OCI-LY1 (cell line): ENCODE results near the gene NDUFAF2.

Source experiments
- H2AFZ ChIP-seq: fragments of 200-600 bp; sonication (generic), shearing (Covaris generic); 2 replicates; pipeline ENCODE4 v1.6.0; 2014; ENCODE audit warnings: antibody characterized with exemption, mild to moderate bottlenecking, low read length
- H3F3A ChIP-seq: fragments of 200-600 bp; sonication (generic), shearing (Covaris generic); 2 replicates; pipeline ENCODE4 v1.6.0; 2014; ENCODE audit warnings: mild to moderate bottlenecking, antibody characterized with exemption, low read length, moderate library complexity; ENCODE audit not compliant: insufficient read depth
- H3K27ac ChIP-seq: fragments of 200-600 bp; sonication (generic); 2 replicates; pipeline ENCODE4 v1.5.1; 2014; ENCODE audit warnings: low read length, mixed run types, mild to moderate bottlenecking, low read depth; ENCODE audit not compliant: poor library complexity, severe bottlenecking
- H3K27me3 ChIP-seq: fragments of 200-600 bp; sonication (generic); 2 replicates; pipeline ENCODE4 v1.6.0; 2014; ENCODE audit warnings: antibody characterized with exemption, mild to moderate bottlenecking, low read length, moderate library complexity; ENCODE audit not compliant: insufficient read depth
- H3K36me3 ChIP-seq: fragments of 200-600 bp; sonication (generic); 2 replicates; pipeline ENCODE4 v1.6.1; 2014; ENCODE audit warnings: mild to moderate bottlenecking, antibody characterized with exemption, low read length, moderate library complexity, mixed read lengths; ENCODE audit not compliant: insufficient read depth
- H3K4me1 ChIP-seq: fragments of 200-600 bp; sonication (generic); 2 replicates; pipeline ENCODE4 v1.5.1; 2014; ENCODE audit warnings: mild to moderate bottlenecking, low read length, moderate library complexity; ENCODE audit not compliant: insufficient read depth, severe bottlenecking
- H3K4me2 ChIP-seq: fragments of 200-600 bp; sonication (generic), shearing (Covaris generic); 2 replicates; pipeline ENCODE4 v1.6.1; 2014; ENCODE audit warnings: low read length
- H3K4me3 ChIP-seq: fragments of 200-600 bp; sonication (generic); 2 replicates; pipeline ENCODE4 v1.5.1; 2014; ENCODE audit warnings: low read length, low read depth, mild to moderate bottlenecking, mixed read lengths; ENCODE audit not compliant: poor library complexity, severe bottlenecking
- H3K79me2 ChIP-seq: fragments of 200-600 bp; shearing (Covaris generic); 2 replicates; pipeline ENCODE4 v1.6.1; 2016; ENCODE audit warnings: mixed run types, low read length, mixed read lengths; ENCODE audit not compliant: insufficient read depth
- H3K9ac ChIP-seq: fragments of 200-600 bp; sonication (generic), shearing (Covaris generic); 2 replicates; pipeline ENCODE4 v1.6.1; 2014; ENCODE audit warnings: mild to moderate bottlenecking, low read length, mixed read lengths
- H3K9me2 ChIP-seq: fragments of 200-600 bp; sonication (generic), shearing (Covaris generic); 2 replicates; pipeline ENCODE4 v1.6.1; 2014; ENCODE audit warnings: low read depth, mild to moderate bottlenecking, low read length, mixed read lengths
- H3K9me3 ChIP-seq: fragments of 200-600 bp; shearing (Covaris generic); 2 replicates; pipeline ENCODE4 v1.6.1; 2014; ENCODE audit warnings: low read length, mixed read lengths
- H4K20me1 ChIP-seq: fragments of 200-600 bp; sonication (generic), shearing (Covaris generic); 2 replicates; pipeline ENCODE4 v1.6.0; 2016; ENCODE audit warnings: mild to moderate bottlenecking, low read length; ENCODE audit not compliant: insufficient read depth
- CTCF ChIP-seq: fragments of 200-600 bp; sonication (generic), shearing (Covaris generic); IDR thresholded peaks from 2 replicates; pipeline ENCODE4 v1.5.1; 2017; ENCODE audit warnings: mild to moderate bottlenecking, antibody characterized with exemption, low read length, moderate library complexity, mixed read lengths
- EZH2 ChIP-seq: fragments of 200-600 bp; sonication (generic), shearing (Covaris generic); IDR thresholded peaks from 2 replicates; pipeline ENCODE4 v1.8.0; 2017; ENCODE audit warnings: borderline replicate concordance, mixed run types, mild to moderate bottlenecking, antibody characterized with exemption, low read length, moderate library complexity, mixed read lengths

NDUFAF2 gene

GRCh38 chr5:60929024-60929423 lies 16.0 kb upstream of the NDUFAF2 start:
- H4K20me1 ChIP-seq, result no peaks in the 10 kb centered on the region
- no peak overlapping the region for H3K27ac ChIP-seq
- no peak overlapping the region for H3K4me3 ChIP-seq
- H3K27me3 ChIP-seq, result no peaks in the 10 kb centered on the region
- H2AFZ ChIP-seq, result no peak overlapping the region
- TF ChIP-seq EZH2 (no peak), CTCF (peak; percentile 38)
- no peaks in the 10 kb centered on the region for H3K9me3 ChIP-seq
- no peaks in the 10 kb centered on the region for H3F3A ChIP-seq
- peaks cover 21% of the 10 kb centered on the region; the same call in 1 of the 2 replicates for H3K36me3 ChIP-seq
- H3K4me2 ChIP-seq, result no peak overlapping the region
- H3K4me1 ChIP-seq, result no peaks in the 10 kb centered on the region
- no peaks in the 10 kb centered on the region for H3K79me2 ChIP-seq
- H3K9me2 ChIP-seq, result no peaks in the 10 kb centered on the region
- no peak overlapping the region for H3K9ac ChIP-seq

GRCh38 chr5:60943624-60944023 lies 1.4 kb upstream of the NDUFAF2 start:
- Histone ChIP-seq H3K79me2 (peaks cover 29% of the 10 kb centered on the region), H3K9me3 (no peaks in the 10 kb centered on the region), H3K27me3 (no peaks in the 10 kb centered on the region), H3F3A (no peaks in the 10 kb centered on the region), H3K36me3 (peaks cover 16% of the 10 kb centered on the region; the same call in 1 of the 2 replicates), H2AFZ (no peak overlapping the region), H3K9ac (peak overlapping the region; percentile 68; the same call in 1 of the 2 replicates), H3K27ac (no peak overlapping the region), H4K20me1 (no peaks in the 10 kb centered on the region), H3K9me2 (no peaks in the 10 kb centered on the region), H3K4me2 (peak overlapping the region; percentile 94), H3K4me3 (peak overlapping the region; percentile 88), H3K4me1 (peaks cover 20% of the 10 kb centered on the region)
- TF ChIP-seq CTCF, result no peak
- no peak for TF ChIP-seq EZH2

- Histone ChIP-seq H3K4me2 (peak overlapping the region; percentile 95), H3K9ac (peak overlapping the region; percentile 87), H3K79me2 (peaks cover 29% of the 10 kb centered on the region), H3K4me1 (peaks cover 24% of the 10 kb centered on the region), H3K27me3 (no peaks in the 10 kb centered on the region), H3K9me2 (no peaks in the 10 kb centered on the region), H3K9me3 (no peaks in the 10 kb centered on the region), H3F3A (no peaks in the 10 kb centered on the region), H2AFZ (peak overlapping the region; percentile 81), H3K4me3 (peak overlapping the region; percentile 88), H3K27ac (peak overlapping the region; percentile 38), H3K36me3 (no peaks in the 10 kb centered on the region), H4K20me1 (no peaks in the 10 kb centered on the region)
- TF ChIP-seq CTCF (no peak), EZH2 (no peak)
Observed at GRCh38 chr5:60945813-60946187, 795 bp downstream of the NDUFAF2 start.
